Activated naive CD4-positive, alpha-beta T cell treated with anti-CD3 and anti-CD28 coated beads, Interleukin-2, amount 50 U/mL, for 16 hours (primary cell): Measurements from ENCODE around the gene TYW1.
"Not testable (repeated sequence)": the region's sequence is repeated elsewhere in the genome, so short reads cannot be mapped to it uniquely, and the experiment has no call there.

Source experiments
- DNase-seq: peaks from one replicate; pipeline ENCODE4 v3.0.0-alpha.2; 2020

The TYW1 gene, protein sequence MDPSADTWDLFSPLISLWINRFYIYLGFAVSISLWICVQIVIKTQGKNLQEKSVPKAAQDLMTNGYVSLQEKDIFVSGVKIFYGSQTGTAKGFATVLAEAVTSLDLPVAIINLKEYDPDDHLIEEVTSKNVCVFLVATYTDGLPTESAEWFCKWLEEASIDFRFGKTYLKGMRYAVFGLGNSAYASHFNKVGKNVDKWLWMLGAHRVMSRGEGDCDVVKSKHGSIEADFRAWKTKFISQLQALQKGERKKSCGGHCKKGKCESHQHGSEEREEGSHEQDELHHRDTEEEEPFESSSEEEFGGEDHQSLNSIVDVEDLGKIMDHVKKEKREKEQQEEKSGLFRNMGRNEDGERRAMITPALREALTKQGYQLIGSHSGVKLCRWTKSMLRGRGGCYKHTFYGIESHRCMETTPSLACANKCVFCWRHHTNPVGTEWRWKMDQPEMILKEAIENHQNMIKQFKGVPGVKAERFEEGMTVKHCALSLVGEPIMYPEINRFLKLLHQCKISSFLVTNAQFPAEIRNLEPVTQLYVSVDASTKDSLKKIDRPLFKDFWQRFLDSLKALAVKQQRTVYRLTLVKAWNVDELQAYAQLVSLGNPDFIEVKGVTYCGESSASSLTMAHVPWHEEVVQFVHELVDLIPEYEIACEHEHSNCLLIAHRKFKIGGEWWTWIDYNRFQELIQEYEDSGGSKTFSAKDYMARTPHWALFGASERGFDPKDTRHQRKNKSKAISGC

DNA sequence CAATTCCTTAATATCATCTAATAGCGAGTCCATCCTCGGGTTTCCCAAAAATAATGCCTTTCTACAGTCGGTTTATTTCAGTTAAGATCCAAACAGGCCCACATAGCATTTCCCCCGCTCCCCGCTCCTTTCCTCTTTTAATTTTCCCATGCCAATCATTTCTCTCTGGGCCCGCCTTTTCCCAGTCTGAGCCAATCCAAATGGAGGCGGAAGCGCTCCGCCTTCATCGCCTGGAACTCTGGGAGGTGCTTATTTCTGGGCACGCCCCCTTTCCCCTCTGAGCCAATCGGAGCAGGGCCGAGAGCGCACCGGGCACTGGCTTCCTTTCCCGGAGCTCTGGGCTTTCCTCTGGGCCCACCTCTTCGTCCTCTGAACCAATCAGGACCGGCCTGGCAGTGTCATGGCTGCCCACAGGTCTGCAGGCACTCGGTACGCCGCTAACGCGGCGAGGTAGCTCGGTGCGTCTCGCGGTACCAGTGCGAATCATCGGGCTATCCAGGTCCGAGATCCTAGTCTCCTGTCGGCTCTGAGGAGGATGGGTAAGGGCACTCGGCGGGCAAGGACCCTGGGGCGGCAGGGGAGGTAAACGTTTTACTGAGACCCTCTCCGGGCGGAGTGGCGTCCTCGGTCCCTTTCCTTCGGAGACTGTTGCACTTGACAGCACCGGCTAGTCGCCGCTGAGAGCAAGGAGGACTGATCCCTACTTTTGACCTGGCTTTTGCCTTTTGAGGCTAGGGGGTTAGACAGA is at the start of gene TYW1:
Gene TYW1, plus strand, starts transcription at position 390 of the 748 bp plus-strand sequence. Its CDS starts 146 bp downstream, at position 536.
- DNase-seq: peak; percentile 98

DNA sequence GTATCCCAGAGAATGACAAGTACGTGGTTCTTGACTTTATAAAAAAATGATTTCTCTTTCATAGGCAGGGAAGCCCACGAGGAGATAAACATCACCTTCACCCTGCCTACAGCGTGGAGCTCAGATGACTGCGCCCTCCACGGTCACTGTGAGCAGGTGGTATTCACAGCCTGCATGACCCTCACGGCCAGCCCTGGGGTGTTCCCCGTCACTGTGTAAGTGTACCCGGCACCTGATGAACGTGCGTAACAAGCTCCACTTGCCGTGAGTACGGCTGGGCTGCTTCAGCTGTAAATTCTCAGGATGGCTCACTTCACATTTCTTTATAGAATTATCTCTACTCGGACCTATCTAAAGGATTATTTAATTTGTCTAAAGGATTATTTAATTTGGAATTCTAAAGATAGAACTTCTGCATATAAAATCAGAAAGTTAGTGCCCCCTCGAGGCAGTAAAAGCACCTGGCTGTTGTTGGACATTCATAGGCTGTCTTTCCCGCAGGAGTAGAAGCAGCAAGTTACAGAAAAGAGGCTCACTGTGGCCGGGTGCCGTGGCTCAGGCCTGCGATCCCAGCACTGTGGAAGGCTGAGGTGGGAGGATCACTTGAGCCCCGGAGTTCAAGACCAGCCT is 48.0 kb upstream of the TYW1 start:
- DNase-seq: no peak

DNA sequence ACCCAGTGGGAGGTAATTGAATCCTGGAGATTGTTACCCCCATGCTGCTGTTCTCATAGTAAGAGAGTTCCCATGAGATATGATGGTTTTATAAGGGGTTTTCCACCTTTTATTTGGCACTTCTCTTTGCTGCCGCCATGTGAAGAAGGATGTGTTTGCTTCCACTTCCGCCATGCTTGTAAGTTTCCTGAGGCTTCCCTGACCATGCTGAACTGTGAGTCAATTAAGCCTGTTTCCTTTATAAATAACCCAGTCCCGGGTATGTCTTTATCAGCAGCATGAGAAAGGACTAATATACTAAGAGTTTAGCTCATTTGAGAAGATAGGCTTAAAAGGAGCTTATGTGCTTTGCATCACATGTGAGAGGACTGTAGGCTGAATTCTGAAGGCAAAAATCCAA is 46.3 kb upstream of the TYW1 start:
- no peak for DNase-seq

DNA sequence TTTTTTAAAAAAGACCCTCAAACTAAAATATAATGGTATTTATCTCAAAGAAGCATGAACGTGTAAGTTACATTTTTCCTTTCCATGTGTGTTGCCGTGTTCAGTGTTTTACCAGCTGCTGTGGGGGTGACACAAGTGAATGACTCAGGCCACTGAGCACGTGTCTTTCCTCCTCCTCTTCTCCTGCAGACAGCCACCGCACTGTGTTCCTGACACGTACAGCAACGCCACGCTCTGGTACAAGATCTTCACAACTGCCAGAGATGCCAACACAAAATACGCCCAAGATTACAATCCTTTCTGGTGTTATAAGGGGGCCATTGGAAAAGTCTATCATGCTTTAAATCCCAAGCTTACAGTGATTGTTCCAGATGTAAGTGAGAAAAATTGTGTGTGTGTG is 45.9 kb upstream of the TYW1 start:
- DNase-seq: no peak

DNA sequence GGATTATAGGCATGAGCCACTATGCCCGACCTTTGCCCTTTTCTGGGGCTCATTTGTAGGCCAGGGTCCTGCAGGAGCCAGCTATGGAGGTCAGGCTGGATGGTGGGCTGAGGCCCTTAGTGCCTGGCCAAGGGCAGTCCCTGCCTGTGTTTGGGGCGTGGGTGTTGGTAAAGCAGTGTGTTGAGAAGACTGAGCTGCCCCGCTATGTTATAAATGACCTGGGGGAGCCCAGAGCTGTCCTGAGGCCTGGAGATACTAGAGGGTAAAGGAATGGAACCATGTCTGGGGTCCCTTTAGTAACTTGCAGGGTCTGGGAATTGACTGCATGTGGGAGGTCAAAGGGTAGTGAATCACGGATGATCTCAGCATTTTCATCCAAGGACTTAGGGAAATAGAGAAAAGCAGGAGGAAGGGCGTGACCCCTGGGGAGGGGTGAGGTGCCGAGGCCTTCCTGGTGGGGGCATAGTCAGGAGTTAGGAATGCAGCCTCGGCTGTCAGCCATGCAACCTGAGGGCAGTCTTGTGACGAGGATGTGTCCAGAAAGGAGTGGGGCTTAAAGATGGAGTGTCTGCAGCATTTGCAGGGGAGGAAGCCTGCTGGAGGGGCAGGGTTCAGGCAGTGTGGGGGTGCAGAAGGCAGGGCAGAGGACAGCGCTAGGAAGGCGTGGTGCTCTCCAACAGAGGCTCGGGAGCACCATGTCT is 44.1 kb upstream of the TYW1 start:
- DNase-seq: no peak

DNA sequence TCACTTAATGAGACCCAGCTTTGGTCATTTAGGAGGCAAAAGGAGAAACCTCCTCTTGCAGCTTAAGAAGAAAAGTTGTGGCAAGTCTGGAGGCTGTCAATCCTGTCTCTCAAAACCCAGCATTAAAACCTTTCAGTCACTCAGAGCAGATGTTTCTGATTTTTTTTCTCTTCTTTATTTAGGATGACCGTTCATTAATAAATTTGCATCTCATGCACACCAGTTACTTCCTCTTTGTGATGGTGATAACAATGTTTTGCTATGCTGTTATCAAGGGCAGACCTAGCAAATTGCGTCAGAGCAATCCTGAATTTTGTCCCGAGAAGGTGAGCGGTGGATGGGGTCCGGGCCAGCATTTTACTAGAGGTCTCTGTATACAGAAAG is 43.6 kb upstream of the TYW1 start:
- no peak for DNase-seq

DNA sequence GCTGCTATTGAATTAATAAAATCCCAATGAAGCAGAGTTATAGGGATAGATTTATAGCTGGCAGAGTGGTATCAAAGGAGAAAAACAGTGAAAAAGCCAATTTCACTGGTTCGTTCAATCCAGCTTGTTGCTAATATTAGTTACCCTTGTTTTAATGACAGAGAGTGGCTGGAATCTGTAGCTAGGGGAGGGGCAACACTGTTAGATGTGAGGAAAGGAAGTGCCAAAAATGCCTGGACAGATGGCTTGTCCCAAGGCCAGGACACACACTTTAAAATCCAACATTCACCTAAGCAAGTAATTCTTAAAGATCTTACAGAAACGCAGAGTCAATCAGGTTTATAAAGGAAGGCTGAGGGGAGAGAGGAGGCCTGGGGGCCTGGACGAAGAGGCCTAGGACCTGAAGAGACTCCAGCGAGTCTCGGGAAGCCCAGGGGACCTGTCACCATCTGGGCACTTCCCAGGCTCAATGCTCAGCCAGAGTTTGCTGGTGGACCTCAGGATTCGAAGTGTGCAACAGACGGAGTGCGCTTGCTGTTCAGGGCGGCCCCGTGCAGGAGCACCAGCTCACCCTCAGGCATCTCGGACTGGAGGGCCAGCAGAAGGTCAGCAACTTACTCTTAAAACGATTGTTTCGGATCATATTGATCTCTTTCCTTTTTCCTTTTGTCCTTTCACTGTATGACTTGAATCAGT is 38.9 kb upstream of the TYW1 start:
- no peak for DNase-seq

DNA sequence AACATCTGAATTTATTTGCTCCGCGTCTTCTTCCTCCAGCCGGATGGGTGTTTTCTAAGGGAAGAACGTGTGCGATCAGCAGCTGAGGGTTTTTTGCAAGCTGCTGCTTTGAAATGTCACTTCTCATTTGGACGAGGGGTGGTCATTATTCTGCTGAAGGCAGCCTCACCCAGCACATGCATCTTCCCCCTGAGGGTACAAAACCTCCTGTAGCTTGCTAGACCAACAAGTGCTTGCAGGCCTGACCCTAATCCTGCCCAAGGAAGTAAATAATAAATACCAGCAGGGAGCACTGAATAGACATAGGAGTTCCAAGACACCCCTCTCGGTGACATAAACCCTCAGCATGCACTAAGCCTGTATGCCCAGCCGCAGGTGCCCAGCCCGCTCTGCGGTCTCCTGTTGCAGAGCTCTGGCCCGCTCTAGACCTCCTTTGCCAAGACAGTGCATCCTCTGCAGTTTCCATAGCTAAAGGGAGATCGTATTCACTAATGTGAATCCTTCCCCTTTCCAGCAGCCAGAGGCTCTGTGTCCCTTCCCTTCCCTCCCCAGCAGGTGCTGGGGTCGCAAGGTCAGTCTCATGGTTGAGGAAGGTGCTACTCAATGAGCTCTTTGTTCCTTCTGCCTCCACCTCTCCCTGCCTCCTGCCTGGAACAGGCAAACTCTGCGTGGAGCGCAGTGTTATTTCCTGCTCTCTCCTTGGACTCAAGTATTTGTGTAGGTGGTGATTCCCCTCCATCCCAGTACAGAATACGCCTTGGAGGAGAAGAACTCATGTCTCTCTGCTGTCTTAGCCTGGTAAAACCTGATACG is 37.9 kb upstream of the TYW1 start:
- DNase-seq: no peak

DNA sequence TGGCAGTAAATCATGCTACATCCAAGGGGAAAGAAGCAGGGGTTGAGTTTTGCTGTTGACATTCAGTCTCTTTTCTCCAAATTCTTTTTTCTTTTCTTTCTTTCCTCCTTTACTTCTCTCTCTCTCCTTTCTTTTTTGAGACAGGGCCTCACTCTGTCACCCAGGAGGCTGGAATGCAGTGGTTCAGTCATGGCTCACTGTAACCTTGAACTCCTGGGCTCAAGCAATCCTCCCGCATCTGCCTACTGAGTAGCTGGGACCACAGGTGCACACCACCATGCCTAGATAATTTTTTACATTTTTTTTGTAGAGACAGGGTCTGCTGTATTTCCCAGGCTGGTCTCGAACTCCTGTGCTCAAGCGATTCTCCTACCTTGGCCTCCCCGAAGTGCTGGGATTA is 36.4 kb upstream of the TYW1 start:
- DNase-seq: no peak

DNA sequence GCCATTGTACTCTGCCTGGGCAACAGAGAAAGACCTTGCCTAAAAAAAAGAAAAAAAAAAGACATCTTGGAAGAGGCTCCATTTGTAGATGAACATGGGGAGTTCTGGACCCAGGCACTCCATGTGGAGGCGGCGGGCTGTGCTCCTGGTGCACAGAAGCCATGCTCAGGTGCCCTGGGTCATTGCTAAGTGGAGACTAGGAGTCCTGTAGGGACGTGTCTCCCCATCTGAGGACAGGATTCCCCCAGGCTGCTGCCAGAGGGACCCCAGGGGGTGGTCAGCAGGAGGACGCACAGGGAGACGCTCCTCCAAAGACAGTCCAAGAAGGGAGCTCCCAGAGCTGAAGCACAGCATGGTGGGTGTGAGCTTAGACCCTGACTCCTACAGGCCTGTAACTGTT is 35.5 kb upstream of the TYW1 start:
- DNase-seq: no peak

DNA sequence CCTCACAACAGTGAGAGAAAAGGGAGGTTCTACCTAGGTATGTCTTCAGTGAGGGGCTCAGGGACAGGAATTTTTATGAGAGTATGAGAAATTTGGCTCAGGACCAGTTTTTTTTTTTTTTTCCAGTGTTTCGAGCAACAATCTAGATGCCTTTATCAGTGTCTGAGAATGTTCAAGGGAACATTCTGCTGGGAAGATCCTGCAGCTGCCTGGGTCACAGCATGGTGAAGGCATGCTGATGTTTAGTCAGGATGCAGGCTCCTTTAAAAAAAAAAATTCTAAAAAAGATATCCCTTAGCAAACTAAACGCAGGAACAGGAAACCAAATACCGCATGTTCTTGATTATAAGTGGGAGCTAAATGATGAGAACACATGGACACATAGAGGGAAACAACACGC is 32.2 kb upstream of the TYW1 start:
- DNase-seq: no peak

DNA sequence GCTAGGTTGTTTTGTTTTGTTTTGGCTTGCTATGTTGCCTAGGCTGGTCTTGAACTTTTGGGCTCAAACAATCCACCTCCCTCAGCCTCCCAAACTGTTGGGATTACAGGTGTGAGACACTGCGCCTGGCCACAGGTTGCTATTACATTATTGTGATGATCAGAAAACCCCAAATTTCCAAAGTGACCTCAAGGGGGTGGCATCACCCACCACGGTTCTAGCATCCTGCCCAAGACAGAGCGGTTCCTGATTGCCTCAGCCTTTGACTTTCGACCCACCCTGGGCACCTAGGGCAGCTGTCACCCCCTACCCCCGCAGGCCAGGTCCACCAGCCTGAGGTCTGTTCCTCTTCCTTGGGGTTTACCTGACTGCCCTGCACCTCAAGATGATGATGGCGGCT is 29.6 kb upstream of the TYW1 start:
- no peak for DNase-seq

DNA sequence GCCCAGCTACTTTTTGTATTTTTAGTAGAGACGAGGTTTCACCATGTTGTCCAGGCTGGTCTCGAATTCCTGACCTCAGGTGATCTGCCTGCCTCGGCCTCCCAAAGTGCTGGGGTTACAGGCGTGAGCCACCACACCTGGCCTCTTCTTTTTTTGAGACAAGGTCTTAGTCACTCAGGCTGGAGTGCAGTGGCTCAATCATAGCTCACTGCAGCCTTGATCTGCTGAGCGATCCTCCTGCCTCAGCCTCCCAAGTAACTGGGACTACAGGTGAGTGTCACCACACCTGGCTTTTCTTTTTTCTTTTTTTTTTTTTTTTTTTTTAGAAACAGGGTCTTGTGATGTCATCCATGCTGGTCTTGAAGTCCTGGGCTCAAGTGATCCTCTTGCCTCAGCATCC is 27.6 kb upstream of the TYW1 start:
- not testable (repeated sequence) for DNase-seq

DNA sequence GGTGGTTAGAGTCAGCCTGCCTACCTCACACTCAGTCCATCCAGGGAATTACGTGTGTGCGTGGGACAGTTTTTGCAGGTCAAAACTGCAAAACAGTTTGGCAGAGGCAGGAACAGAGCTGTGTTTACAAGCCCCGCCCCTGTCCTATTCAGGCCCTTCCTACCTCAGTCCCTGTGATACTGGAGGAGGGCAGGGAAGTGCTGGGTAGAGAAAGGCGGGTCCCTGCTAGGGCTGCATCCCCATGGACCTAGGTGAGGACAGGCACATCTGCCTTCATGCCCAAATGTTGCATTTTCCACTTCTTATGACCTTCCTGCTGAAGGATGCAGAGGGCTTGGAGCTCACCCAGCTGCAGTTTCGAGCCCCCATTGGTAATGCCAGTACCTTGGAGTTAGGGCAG is 26.3 kb upstream of the TYW1 start:
- no peak for DNase-seq

DNA sequence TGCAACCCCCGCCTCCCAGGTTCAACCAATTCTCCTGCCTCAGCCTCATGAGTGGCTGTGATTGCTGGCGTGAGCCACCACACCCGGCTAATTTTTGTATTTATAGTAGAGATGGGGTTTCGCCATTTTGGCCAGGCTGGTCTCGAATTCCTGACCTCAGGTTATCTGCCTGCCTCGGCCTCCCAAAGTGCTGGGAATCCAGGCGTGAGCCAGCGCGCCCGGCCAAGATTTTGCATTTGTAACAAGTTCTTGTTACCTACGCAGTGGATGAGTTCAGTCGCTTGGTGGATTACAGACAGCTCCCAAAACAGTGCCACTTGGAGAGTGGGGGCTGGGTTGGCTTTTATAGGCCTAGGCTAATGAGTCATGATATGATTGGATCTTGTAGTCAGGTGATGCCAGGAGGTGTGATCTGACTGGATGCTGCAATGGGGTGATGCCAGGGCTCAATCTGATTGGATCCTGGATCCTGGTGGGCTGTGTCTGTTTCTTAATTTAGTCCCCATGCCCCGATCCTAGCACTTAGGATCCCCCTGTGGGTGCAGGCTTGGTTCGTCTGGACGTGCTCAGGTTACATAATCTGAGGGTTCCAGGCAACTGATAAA is 21.5 kb upstream of the TYW1 start:
- DNase-seq: no peak

DNA sequence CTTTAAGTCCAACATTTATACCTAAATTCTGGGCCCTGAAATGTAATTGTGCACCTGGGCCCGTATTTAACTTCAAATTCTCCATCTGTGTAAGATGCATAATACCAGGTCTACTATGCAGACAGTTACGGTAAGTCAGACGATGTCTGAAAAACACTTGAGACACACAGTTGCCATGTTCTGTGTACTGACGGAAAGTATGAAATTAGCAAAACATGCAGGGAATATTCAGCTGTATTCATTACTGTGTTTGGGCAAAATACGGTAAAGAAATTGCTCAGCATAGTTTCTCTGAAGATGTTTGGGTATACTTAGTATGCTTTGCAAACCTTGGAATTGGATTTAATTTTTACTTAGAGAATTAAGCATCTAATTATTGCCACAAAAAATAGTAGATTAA is 18.3 kb upstream of the TYW1 start:
- not testable (repeated sequence) for DNase-seq

DNA sequence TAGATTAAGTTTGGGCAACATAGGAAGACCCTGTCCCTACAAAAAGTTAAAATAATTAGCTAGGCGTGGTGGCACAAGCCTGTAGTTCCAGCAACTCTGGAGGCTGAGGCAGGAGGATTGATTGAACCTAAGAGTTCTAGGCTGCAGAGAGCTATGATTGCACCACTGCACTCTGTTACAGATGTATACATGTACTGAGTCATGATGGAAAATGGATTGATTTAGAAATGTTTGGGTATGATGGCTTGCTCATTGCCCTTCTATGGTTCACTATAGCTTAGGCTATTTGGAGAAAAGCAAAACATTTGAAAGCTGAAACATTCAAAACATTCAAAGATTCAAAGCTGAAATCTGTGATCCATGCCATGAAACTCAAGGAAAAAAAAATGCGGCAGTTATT is 17.6 kb upstream of the TYW1 start:
- DNase-seq: not testable (repeated sequence)

DNA sequence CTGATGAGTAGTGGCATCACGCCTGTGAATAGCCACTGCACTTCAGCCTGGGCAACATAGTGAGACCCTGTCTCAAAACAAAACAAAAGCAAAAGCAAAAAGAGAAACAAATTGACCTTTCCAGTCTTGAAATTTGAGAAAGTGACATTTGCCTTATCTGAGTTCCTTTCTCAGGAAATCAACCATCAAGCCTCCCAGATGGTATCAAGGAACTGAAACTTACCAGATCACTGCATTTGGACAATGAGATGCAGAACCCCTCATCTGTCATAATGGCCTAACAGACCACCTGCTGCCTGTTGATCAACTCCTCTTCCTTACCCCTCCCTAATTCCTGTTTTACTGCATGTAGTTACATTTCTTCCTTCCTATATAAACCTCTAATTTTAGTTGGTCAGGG is 16.3 kb upstream of the TYW1 start:
- not testable (repeated sequence) for DNase-seq

DNA sequence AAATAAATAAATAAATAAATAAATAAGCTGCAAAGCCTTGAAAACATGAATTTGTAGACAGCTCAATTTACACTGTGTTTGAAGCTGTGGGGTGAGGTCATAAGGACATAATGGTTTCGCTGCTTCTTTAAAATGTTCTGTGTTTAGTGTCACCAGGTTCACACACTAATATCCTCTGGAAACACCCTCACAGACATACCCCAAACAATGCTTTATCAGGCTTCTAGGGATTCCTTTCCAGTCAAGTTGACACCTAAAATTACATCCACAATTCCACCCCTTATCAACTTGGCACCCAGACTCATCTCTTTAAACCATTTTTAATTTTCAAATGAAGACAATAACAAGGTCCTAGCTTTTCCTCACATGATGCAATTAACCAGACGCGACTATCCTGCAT is 7.1 kb upstream of the TYW1 start:
- DNase-seq: not testable (repeated sequence)

DNA sequence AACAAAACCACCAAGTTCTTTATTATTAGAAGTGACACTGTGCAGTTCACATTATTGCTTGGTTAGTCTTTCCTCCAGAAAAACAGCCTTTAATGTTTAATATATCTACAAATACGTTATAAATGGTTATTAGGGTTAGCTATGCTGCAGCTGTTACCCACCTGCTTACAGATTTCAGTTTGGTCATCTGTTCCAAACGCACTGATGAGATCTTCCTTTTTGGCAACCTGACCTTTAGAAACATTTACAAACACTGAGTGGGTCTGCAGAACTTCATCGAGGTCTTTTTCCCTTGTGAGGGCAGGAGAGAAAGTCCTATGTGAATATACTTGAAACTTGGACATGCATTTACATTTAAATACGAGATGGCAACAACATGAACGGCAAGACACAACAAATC is 2.6 kb upstream of the TYW1 start:
- DNase-seq: not testable (repeated sequence)

DNA sequence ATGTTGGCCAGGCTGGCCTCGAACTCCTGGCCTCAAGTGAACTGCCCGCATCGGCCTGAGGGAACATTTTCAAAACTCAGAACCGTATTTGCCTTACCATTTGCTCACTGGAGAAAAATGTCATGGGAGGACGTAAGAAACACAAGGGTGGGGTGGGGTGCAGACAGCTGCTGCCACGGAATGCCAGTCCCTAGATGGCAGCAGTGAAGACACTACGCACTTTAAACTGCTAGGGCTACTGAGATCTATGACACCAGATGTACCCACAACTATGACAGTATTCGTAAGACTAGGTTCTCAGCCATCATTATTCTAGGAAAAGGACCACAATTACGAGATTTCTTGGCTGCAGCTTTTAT is 2.0 kb upstream of the TYW1 start:
- peak; percentile 45 for DNase-seq
